HG02885 (cell line): ENCODE data around the gene ANP32E.

Source experiments
- ATAC-seq: cut with Tn5 transposase; IDR thresholded peaks from one replicate; pipeline ENCODE4 v1.9.1; 2021; ENCODE audit warnings: mild to moderate bottlenecking; ENCODE audit not compliant: unreplicated experiment, poor library complexity

Gene ANP32E

DNA sequence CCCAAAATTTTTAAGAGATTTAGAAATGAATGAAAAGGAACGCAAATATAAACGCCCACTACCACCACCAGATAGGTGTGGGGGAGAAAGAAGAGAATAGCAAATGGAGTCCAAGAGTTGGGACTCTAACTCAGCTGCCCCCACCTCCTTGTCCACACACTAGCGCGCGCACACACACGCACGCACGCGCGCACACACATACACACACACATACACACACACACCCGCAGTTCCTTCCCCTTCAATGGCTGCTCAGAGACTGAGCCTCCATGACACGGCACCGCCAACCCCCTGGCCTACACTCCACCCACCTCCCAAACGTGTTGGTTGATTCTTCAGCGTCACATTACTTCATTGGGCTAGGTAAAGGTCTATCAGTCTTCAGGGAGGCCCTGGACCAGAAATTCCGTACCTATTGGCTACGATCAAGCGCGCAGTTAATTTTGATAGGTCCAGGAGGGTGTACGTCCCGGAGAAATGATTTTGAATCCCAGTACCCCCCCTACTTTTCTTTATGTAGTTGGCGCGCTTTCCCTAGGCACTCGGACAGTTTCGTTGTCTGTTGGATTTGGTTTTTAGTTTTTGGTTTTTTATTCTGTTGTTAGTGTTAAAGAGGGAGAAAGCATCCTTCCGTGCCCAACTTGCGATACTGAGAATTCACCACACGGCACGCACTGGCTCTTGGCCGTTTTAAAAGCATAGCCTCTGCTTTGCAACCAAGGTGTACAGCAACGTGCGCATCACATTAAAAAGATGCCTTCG, at the start of gene ANP32E:
TSS of gene ANP32E (minus strand) at position 261 of the 762 bp plus-strand sequence. CDS start 326 bp downstream, outside the sequence.
- peak; percentile 90 for ATAC-seq

DNA sequence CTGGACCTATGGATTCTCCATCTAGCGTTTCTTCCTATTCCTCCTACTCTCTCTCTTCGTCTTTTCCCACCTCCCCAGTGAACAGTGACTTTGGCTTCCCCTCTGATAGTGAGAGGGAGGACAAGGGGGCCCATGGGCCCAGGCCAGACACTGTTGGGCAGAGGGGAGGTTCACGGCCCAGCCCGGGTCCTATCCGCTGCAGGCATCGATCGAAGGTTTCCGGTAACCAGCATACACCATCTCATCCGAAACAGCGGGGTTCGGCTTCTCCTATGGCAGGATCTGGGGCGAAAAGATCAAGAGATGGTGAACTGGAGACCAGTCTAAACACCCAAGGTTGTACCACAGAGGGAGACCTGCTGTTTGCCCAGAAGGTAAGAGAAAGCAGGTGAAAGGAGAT, 47.3 kb upstream of the ANP32E start:
- no peak for ATAC-seq

DNA sequence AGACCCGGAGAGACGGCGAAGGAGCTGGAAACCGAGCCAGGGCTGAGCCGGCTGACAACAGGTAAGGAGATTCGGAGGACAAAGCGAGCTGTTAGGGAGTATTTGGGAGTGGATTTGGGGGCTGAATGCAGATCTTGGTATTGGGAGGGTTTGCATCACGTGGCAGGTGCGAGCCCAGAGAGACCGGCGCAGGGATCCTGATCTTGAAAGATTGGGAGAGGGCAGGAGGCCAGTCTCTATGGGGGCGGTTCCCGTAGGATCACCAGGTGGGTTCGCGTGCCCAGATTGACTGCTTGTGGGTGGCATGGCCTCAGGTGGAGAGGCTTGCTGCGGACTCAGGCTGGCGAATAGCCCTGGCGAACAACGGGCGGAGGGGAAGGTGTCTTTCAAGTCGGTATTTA, 46.6 kb upstream of the ANP32E start:
- ATAC-seq, result no peak

DNA sequence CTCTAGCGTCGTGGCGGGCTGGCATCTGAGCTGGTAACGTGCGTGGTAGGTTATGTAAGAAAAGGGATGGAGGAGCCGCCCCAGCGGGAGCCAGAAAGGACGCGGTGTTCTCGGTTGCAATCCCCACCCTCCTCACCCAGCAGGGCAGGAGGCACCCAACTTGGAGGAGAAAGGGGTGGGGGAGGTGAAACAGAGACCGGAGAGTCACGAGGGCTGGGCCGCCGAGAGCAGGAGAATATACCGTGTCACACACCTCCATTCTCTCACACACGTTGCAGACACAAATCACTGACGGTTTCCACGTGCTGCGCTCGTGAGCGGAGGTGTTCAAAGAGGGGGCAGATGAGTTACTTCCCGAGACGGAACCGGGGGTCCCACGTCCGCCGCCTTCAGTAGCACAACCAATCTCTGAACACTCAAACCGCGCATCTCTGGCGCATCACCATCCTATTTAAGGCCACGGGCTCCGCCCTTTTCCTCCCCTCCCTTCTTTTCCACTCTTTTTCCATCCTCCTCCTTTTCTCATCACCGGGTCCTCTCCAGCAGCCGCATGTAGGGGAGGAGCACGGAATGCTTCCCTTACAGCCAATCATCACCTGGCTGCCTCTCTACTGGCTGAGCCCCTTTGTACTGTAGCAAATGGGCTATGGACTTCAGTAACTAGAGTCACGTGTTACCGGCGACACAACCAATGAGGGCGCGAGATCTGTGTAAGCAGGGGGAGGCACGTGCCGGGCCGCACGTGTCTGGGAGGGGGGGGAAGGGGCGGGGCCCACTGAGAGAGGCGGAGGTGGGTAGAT, 46.0 kb upstream of the ANP32E start, which contains the start of gene CIART:
TSS of gene CIART (plus strand) at position 797 of the 800 bp plus-strand sequence. CDS start 714 bp downstream, outside the sequence.
- peak; percentile 78 for ATAC-seq

DNA sequence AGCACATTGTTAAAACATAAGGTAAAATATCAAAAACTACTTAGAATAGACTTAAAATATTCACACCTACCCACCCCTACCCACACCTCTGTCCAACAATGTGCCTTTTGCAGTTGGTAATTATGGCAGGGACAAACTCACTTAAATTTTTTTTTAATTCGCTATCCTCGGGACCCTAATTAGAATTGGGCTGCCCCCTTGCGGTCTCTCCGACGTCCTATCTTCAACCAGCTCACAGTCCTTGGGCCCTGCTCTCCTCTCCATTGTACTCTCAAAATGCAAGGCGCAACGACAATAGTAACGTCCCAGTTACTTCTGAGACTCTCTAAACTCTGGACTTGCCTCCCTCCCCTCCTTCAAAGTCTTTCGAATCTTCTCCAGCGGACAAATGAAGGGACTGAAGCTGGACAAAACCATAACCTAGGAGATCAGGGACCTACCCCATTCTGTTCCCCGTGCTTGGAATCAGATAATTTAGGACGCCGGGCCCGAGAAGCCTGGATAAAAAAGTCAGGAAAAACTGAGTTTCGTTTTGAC, 45.4 kb upstream of the ANP32E start:
- ATAC-seq, result no peak

DNA sequence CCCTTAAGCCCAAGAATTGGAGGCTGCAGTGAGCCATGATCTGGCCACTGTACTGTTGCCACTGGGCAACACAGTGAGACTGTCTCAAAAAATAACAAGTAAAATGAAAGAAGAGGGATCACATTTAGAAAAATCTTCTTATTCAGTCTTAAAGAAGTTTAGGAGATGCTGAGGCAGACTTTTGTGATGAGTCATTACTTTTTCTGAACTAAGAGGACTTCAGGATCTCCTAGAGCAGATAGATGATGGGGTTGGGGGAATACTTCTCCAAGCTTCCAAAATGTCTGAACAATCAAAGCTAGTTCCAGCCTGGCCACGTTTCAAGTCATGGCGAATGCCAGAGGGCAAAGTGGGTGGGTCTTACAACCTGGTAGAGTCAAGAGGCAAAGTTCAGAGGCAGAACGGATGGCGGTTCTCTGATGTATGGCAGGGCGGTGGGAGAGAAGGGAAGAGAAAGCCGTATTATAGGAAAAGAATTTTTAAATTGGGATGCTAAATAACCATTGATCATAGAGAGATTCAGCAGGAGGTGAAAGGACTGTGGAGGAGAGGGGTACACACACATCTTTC, 44.3 kb upstream of the ANP32E start:
- no peak for ATAC-seq

DNA sequence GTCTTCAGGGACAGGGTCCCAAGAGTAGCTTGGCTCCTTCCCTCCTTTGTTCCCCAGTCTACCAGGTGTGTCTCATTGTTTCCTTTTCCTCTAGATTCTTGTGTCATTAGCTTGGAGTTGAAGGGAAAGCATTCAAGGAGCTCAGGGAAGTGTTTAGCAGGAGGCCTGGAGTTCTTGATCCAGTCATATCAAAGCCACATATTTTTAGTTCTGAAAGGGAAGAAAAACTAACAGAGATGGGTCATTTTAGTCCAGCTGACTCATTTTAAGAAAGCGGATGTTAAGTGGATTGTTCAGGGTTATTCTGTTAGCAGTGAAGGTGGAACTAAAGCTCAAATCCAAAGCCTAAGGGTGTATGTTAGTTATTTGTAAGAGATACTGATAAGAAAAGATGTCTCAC, 37.4 kb upstream of the ANP32E start:
- ATAC-seq, result no peak

DNA sequence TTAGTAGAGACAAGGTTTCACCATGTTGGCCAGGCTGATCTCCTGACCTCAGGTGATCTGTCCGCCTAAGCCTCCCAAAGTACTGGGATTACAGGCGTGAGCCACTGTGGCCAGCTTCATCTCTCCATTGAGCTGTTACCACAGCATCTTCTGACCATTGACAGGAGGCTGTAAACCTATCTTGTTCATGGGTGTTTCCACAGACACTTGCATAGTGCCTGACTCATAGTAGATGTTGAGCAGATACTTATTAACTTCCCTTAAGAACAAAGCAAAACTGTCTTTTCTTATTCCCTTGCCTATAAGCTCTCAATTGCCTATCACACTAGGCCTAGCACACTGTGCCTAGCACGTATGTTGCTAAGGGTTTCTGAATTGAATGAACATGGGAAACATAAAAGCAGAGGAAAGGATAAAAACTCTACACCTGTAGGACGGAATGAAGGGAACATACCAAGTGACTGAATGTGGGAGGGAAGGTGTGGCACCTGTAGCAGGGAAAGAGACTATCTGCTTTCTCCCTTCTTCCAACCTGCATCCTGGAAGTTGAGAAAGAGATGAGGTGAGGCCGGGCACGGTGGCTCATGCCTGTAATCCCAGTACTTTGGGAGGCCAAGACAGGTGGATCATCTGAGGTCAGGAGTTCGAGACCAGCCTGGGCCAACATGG, 35.5 kb upstream of the ANP32E start:
- no peak for ATAC-seq

DNA sequence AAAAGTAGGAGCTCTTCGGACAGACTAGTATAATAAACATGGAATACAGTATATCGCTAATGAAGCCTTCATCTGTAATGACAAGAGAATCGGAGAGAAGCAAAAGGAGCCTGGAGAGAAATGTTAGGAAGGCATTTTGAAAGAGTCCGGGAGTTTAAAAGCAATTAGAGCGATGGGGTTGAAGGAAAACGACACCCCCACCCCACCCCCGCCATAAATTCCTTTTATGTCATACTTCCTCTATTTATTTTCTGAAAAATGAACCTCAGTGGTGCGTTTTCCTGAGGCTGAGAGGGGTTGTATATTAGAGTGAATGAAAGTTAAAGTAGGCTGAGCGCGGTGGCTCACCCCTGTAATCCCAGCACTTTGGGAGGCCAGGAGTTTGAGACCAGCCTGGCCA, 33.5 kb upstream of the ANP32E start:
- no peak for ATAC-seq

DNA sequence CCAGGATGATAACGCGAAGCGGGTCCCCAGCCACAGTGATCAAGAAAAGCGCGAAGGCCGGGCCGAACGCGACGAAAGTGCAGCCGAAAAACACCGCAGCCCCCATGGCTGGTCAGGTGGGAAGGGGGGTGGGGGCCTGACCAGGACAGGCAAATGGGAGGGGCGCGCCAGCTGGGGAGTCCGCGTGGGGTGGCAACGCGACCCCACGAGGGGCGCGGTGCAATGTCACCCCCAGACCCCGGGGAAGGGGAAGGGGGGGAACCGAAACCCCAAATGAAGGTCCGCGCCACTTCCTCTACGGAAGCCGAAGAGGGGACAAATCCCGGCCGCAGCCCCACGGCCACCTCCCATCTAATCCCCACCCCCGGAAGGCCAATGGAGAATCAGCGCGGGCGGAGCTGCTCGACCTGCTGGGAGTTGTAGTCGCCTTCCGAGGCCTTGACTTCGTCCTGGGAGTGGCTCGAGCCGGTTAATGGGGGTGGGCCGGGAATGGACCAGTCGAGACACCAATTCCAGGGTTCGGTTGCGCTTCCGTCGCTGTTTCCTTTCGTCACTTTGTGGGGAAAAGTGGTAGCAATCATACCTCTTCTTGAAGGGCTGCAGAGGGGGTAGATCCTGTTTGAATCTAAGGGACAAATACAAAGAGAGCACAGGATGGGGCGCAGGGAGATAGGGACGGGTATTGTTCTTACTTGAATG, 32.9 kb upstream of the ANP32E start, which contains the start of gene APH1A:
TSS of gene APH1A (minus strand) at position 312 of the 699 bp plus-strand sequence. CDS start at position 106, 206 bp downstream.
- peak; percentile 96 for ATAC-seq

DNA sequence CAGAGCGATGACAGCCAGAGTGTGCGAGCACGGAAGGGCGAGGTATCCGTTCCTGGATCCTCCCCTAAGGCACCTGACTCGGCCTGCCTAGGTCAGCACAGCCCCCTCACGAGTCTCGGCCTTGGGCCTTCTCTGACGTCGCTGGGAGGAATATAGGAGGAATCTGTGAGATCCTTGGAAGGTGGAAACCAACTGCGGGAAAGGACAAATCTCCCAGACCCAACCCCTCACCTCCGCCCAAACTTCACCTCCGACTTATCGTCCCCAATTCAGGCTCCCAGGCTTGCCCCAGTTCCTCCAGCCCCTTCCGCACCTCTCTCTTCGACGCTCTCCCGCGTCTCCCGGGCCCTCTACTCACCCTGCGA, 32.4 kb upstream of the ANP32E start:
- ATAC-seq, result no peak

DNA sequence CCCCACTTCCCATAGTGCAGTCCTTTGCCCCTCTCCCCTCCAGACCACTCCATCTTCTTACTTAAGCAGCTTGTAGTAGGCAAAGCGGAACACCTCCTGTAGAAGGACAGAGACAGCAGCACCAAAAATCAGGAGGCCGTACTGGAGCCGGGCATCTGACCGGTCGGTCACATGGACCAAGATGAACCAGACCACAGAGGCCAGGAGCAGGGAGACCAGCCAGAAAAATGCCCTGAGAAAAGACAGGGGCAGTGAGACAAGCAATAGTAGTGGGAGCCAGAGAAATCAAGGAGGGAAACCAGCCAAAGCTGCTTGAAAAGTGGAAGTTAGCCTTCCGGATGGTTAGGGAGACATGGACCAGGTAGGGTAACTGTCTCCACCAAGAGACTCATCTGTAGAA, 32.0 kb upstream of the ANP32E start:
- ATAC-seq, result no peak

DNA sequence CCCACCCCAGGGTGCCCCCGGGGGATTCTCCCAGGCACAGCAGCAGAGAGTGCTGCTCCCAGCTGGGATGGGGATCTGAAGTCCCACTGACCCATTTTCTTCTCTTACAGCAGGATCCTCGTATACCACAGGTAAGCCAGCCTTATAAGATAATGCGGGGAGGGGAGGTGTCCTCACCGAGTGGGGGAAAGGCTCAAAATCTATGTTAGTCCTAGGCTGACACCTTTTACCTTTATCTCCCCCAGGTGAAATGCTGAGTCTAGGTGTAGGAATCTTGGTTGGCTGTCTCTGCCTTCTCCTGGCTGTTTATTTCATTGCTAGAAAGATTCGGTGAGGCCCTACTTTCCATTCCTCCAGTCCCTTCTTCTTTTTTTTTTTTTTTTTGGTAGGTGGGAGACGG, 27.6 kb upstream of the ANP32E start:
- no peak for ATAC-seq

DNA sequence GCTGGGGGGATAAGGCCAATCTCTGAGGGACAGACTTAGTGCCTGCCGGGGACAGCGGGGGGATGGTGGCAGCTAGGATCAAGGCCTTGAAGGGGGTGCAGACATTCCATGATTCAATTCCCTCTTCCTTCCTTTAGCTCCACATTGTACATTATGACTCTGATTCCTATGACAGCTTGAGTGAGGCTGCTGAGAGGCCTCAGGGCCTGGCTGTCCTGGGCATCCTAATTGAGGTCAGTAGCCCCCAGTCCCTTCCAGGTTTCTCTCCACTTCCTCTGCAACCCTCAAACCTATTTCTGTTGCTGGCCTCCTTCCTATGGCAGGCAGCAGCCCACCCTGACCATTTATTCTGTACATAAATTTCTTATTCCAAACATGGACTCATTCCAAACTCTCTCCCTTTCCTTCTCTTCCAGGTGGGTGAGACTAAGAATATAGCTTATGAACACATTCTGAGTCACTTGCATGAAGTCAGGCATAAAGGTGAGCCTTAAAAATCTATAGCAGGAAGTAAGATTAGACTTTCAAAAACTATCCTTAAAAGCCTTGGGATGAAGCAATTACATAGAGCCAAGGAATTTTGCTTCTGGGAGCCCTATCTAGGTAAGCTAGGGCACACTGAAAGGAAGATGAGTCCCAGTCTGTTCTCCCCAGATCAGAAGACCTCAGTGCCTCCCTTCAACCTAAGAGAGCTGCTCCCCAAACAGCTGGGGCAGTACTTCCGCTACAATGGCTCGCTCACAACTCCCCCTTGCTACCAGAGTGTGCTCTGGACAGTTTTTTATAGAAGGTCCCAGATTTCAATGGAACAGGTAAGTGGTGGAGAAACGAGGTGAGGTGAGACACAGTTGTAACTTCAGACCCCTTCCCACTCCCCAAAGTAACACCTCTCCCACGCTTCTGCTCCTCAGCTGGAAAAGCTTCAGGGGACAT, 26.7 kb upstream of the ANP32E start:
- no peak for ATAC-seq

DNA sequence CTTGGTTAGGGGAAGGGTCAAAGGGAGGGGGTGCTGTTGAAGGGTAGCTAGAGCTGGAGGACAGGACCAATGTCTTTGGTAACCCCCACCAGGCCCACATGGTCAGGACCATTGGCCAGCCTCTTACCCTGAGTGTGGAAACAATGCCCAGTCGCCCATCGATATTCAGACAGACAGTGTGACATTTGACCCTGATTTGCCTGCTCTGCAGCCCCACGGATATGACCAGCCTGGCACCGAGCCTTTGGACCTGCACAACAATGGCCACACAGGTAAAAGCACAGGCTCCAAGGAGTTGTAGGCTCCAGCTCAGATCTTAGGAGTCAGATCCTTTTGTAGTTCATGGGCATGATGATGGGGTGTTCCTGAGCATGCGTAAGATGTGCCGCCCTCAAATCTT, 25.5 kb upstream of the ANP32E start:
- no peak for ATAC-seq

DNA sequence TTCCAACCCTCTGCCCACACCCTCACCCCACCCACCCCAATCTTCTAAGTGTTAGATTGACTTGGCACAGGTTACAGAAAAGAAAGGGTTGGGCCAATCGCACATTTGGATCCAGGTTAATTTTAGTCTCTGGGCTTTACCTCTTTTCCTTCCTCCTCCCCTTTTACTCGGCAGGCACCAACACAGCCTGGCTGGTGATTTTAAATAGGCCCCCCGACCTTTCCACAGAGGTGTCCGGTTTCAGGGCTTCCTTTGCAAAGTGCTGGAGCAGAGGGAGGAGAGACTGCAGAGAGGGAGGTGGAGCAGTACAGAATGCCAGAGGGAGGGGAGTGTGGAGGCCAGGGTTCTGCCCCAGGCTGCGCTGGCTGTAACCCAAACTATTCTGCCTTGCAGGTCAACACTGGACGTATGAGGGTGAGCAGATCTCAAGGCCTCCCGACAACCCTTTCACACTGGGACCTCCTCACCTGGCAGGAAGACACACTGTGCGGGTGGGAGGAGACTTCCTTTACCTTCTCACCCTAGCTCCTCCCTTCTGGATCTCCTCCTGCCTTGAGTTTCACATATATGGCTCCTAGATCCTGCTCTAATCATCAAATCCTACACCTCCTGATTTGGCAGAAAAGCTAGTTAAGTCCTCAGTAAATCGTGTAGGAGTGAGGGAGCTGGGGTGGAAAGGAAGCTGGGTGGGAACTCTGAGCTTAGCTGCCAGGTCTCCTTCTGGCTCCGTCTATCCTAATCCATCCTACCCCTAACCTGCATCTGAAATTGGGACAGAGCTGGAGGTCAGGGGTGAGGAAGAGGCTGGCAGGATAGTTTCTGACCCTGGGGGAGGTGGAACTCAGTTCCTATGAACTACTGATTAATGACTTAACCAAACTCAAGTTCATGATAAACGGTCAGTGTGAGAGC, 24.1 kb upstream of the ANP32E start:
- ATAC-seq, result no peak

DNA sequence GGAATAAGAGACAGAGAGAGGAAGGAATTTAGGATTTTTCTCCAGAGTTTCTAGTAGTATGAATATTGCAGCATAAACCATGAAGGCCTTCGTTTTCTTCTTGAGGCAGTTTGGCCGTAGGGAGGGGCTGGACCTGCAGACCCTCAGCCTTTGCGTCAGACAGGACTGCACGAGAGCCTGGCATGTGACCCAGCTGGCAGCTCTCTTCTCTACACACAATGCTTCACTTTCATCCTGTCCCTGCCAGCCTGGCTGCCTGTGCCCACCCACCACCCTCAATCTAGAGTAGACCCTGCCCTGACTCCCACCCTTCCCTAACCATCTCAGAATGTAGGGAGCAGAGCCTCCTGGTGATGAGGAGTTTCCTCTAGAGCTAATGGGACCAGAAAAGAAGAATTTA, 23.3 kb upstream of the ANP32E start:
- no peak for ATAC-seq
